Ovary (tissue), 9 donors: ENCODE data around the gene AKAP8L. TPM values are rescaled to one million over a fixed set of nuclear protein-coding genes. Genes with fewer than 3 reads are reported as not detected.

Experiments used
- DNase-seq, 5 donors: peaks; one replicate each; pipeline ENCODE4 v3.0.0-alpha.2; 2019 to 2020
- H3K27ac ChIP-seq, 2 donors: fragments of 200-600 bp; one replicate each; pipeline versions ENCODE4 v1.5.1 to v1.8.0; 2019 to 2022
- H3K27me3 ChIP-seq: fragments of 200-600 bp; one replicate; pipeline ENCODE4 v1.8.0; 2022
- H3K36me3 ChIP-seq: fragments of 200-600 bp; sonication (generic); one replicate; pipeline ENCODE4 v1.5.1; 2019
- H3K4me1 ChIP-seq: one replicate; pipeline ENCODE4 v1.8.1; 2013; ENCODE audit warnings: mild to moderate bottlenecking, moderate library complexity; ENCODE audit not compliant: insufficient read depth
- H3K4me3 ChIP-seq: fragments of 200-600 bp; sonication (generic); one replicate; pipeline ENCODE4 v1.5.1; 2017
- H3K9me3 ChIP-seq, 2 donors: fragments of 200-600 bp in 1 of 2; sonication (generic) in 1 of 2; one replicate each; pipeline versions ENCODE4 v1.5.1 to v1.8.1; 2013 to 2019; ENCODE audit warnings: mild to moderate bottlenecking in 1 of 2, moderate library complexity in 1 of 2
- CTCF ChIP-seq, 3 donors: fragments of 450-650 bp in 2 of 3; fragments of 200-600 bp in 1 of 3; IDR thresholded peaks; one replicate each; pipeline versions ENCODE4 v1.5.1 to v1.8.0; 2016 to 2022; ENCODE audit warnings: antibody characterized with exemption in 3 of 3, mild to moderate bottlenecking in 1 of 3
- EP300 ChIP-seq: sonication (generic); formaldehyde crosslinking; IDR thresholded peaks from one replicate; pipeline ENCODE4 v1.6.1; 2017; ENCODE audit warnings: antibody characterized with exemption
- POLR2A ChIP-seq: fragments of 450-650 bp; IDR thresholded peaks from one replicate; pipeline ENCODE4 v1.6.1; 2017; ENCODE audit warnings: antibody characterized with exemption, mild to moderate bottlenecking, moderate library complexity
- WGBS, 3 donors: extraction: QIAGEN DNeasy Blood & Tissue Kit in 1 of 3; methylation state at CpG; one replicate each; pipeline versions ENCODE4 v1.1.5 to v1.1.7; 2013 to 2017; 5-methylcytosine and 5-hydroxymethylcytosine counted together
- intact Hi-C, 4 donors: fragments of 100-400 bp; cut with DNase I; formaldehyde crosslinking; loops; one replicate each; pipeline versions ENCODE4 v1.11.0 to v1.15.1; 2022 to 2023
- polyA plus RNA-seq, 2 donors: library from polyadenylated mRNA; stranded (reverse); fragments of 200-250 nt in 1 of 2; fragments of 350-450 nt in 1 of 2; fragmentation: Illumina TruSeq in 1 of 2; extraction: RNeasy Lipid Tissue Mini Kit (QIAGEN cat#74804) in 1 of 2; gene quantifications; one replicate each; pipeline ENCODE4 v1.2.3, GENCODE V29; 2013 to 2014
- total RNA-seq, 7 donors: library from RNA; depleted of rRNA in 2 of 7; stranded (reverse); fragments of >200 nt in 2 of 7; fragmentation: NEBNext Ultra II Directional in 3 of 7; extraction: Animal tissue kit (Norgen Biotek cat#: 25700) in 3 of 7; gene quantifications; one replicate each; pipeline versions ENCODE4 v1.1.0 to v1.2.4, GENCODE V29; 2016 to 2023
- donor health status: DM: no; HTN: no; CAD: no; lungs with moderate emphysema.
- donor health status: DM: no; HTN: no; CAD: no.
- donor health status: Bipolar disorder and iron deficiency.
- donor health status: DM: yes; HTN: yes; CAD: no.
- donor health status: DM: no; HTN: no; CAD: no.
- donor health status: DM: yes; HTN: yes; CAD: no.

The AKAP8L gene
- total and polyA plus RNA-seq, 9 donors = 70.3 to 121 (median 93.0) TPM

- Histone ChIP-seq H3K4me3 (no peak within 1 kb of the TSS), H3K9me3 (no peaks in the 10 kb centered on the region), H3K27ac (no peak within 1 kb of the TSS), H3K36me3 (no peaks in the 10 kb centered on the region), H3K4me1 (no peaks in the 10 kb centered on the region), H3K27me3 (no peaks in the 10 kb centered on the region)
- DNase-seq = no peak
- TF ChIP-seq POLR2A (no peak), EP300 (no peak), CTCF (IDR thresholded peaks at IDR 0.05) (no peak)
- 27 to 34% (median 32%) methylated on average over 17 of the region's 17 CpGs for WGBS, 3 donors
- intact Hi-C loops = loop anchor here in 1 of 4 donors (10.0 kb wide), 1 partner anchor 80 kb away; no protein-coding TSS in a partner anchor
Measured at GRCh38 chr19:15464394-15465385, 45.9 kb upstream of the AKAP8L start, which contains the start of gene RASAL3. Gene RASAL3 (minus strand): TSS chr19:15464544. CDS start chr19:15464358, 186 bp downstream.

GRCh38 chr19:15463861-15464371 lies 45.1 kb upstream of the AKAP8L start:
- no peaks in the 10 kb centered on the region for H3K9me3 ChIP-seq
- TF ChIP-seq CTCF (IDR thresholded peaks at IDR 0.05) (no peak), EP300 (no peak), POLR2A (no peak)
- peak in 1 of 5 donors; percentile 9 for DNase-seq
- intact Hi-C loops = loop anchor here in 1 of 4 donors (10.0 kb wide), 1 partner anchor 81 kb away; no protein-coding TSS in a partner anchor
- no peaks in the 10 kb centered on the region for H3K27me3 ChIP-seq
- H3K4me3 ChIP-seq = no peak overlapping the region
- H3K4me1 ChIP-seq = no peaks in the 10 kb centered on the region
- H3K36me3 ChIP-seq = no peaks in the 10 kb centered on the region
- H3K27ac ChIP-seq = no peak overlapping the region
- WGBS, 3 donors = 36 to 55% (median 44%) methylated on average over 23 to 25 of the region's 25 CpGs

- TF ChIP-seq POLR2A (no peak), EP300 (no peak), CTCF (IDR thresholded peaks at IDR 0.05) (no peak)
- WGBS, 3 donors = 27 to 56% (median 32%) methylated on average over 2 of the region's 2 CpGs
- DNase-seq = no peak
- Histone ChIP-seq H3K4me3 (no peak overlapping the region), H3K4me1 (peaks cover 4% of the 10 kb centered on the region), H3K27ac (no peak overlapping the region), H3K9me3 (no peaks in the 10 kb centered on the region), H3K36me3 (no peaks in the 10 kb centered on the region), H3K27me3 (no peaks in the 10 kb centered on the region)
- intact Hi-C loops = loop anchor here in 1 of 4 donors (10.0 kb wide), 1 partner anchor 83 kb away; no protein-coding TSS in a partner anchor
Measured at GRCh38 chr19:15461694-15462093, 42.9 kb upstream of the AKAP8L start.

GRCh38 chr19:15457701-15458484 lies 39.1 kb upstream of the AKAP8L start:
- Histone ChIP-seq H3K4me3 (no peak overlapping the region), H3K4me1 (peaks cover 5% of the 10 kb centered on the region), H3K36me3 (no peaks in the 10 kb centered on the region), H3K27ac (no peak overlapping the region), H3K9me3 (no peaks in the 10 kb centered on the region), H3K27me3 (no peaks in the 10 kb centered on the region)
- TF ChIP-seq POLR2A (no peak), CTCF (IDR thresholded peaks at IDR 0.05) (no peak), EP300 (no peak)
- intact Hi-C loops = no loop called here
- no peak for DNase-seq
- WGBS, 3 donors = 7 to 13% (median 7%) methylated on average over 52 to 54 of the region's 54 CpGs
